Thoracic aorta (tissue), 2 donors: ENCODE measurements around the gene CNOT4. TPM values are rescaled to one million over a fixed set of nuclear protein-coding genes. Genes with fewer than 3 reads are reported as not detected.

Experiments
- ATAC-seq: fragments of 150-250 bp; one replicate; pipeline ENCODE4 v1.8.0; 2017; ENCODE audit warnings: low read depth; ENCODE audit not compliant: insufficient number of reproducible peaks, low FRiP score
- DNase-seq: peaks from one replicate; pipeline ENCODE4 v3.0.0-alpha.2; 2020; ENCODE audit warnings: low spot score
- H3K27ac ChIP-seq, 2 donors: fragments of 200-600 bp; sonication (generic); 1 replicate in 1 of 2; 2 replicates in 1 of 2; pipeline ENCODE4 v1.5.1; 2016; ENCODE audit warnings: mild to moderate bottlenecking in 2 of 2, moderate library complexity in 2 of 2
- H3K27me3 ChIP-seq: fragments of 200-600 bp; sonication (generic); replicated peaks from 2 replicates; pipeline ENCODE4 v1.6.0; 2016; ENCODE audit warnings: mild to moderate bottlenecking; ENCODE audit not compliant: insufficient read depth
- H3K36me3 ChIP-seq: fragments of 200-600 bp; sonication (generic); one replicate; pipeline ENCODE4 v1.5.1; 2016
- H3K4me1 ChIP-seq, 2 donors: fragments of 200-600 bp; sonication (generic); 1 replicate in 1 of 2; 2 replicates in 1 of 2; pipeline versions ENCODE4 v1.5.1 to v1.6.0; 2016; ENCODE audit warnings: low read depth in 2 of 2, mild to moderate bottlenecking in 1 of 2; ENCODE audit not compliant: control insufficient read depth in 1 of 2
- H3K4me3 ChIP-seq: fragments of 200-600 bp; sonication (generic); 2 replicates; pipeline ENCODE4 v1.5.1; 2016; ENCODE audit warnings: mild to moderate bottlenecking
- H3K9me3 ChIP-seq: fragments of 200-600 bp; sonication (generic); 2 replicates; pipeline ENCODE4 v1.5.1; 2016
- CTCF ChIP-seq: fragments of 200-600 bp; sonication (generic); IDR thresholded peaks from one replicate; pipeline ENCODE4 v1.5.1; 2019; ENCODE audit warnings: antibody characterized with exemption
- total RNA-seq, 2 donors: library from RNA; depleted of rRNA; stranded (reverse); fragments of >200 nt; gene quantifications; one replicate each; pipeline versions ENCODE4 v1.1.0 to v1.2.3, GENCODE V29; 2016

Gene CNOT4
- total RNA-seq, 2 donors from 2014 or later: 19.5 to 22.4 TPM

GRCh38 chr7:135518748-135519147, 8.8 kb upstream of the CNOT4 start:
- no peak for TF ChIP-seq CTCF
- no peak for ATAC-seq
- no peak overlapping the region for H3K4me3 ChIP-seq

GRCh38 chr7:135517060-135517459, 7.2 kb upstream of the CNOT4 start:
- Histone ChIP-seq H3K27me3 (no peaks in the 10 kb centered on the region), H3K9me3 (no peaks in the 10 kb centered on the region), H3K4me1 (no peaks in the 10 kb centered on the region), H3K4me3 (no peak overlapping the region), H3K27ac (no peak overlapping the region), H3K36me3 (no peaks in the 10 kb centered on the region)
- no peak for TF ChIP-seq CTCF
- ATAC-seq (no peak), DNase-seq (no peak)

More at GRCh38 chr7:135518748-135519147, 8.8 kb upstream of the CNOT4 start:
- no peaks in the 10 kb centered on the region for H3K4me1 ChIP-seq
- no peaks in the 10 kb centered on the region for H3K27me3 ChIP-seq
- no peaks in the 10 kb centered on the region for H3K9me3 ChIP-seq
- no peak for DNase-seq
- no peaks in the 10 kb centered on the region for H3K36me3 ChIP-seq
- H3K27ac ChIP-seq: no peak overlapping the region

GRCh38 chr7:135514856-135515255, 5.0 kb upstream of the CNOT4 start:
- no peak overlapping the region for H3K4me3 ChIP-seq
- no peaks in the 10 kb centered on the region for H3K36me3 ChIP-seq
- ATAC-seq (no peak), DNase-seq (no peak)
- TF ChIP-seq CTCF: no peak
- H3K27ac ChIP-seq: no peak overlapping the region
- no peaks in the 10 kb centered on the region for H3K9me3 ChIP-seq
- no peaks in the 10 kb centered on the region for H3K4me1 ChIP-seq
- H3K27me3 ChIP-seq: no peaks in the 10 kb centered on the region

- peak; percentile 47 for TF ChIP-seq CTCF
- no peaks in the 10 kb centered on the region for H3K9me3 ChIP-seq
- H3K27ac ChIP-seq: no peak overlapping the region
- no peak for DNase-seq
- H3K4me3 ChIP-seq: no peak overlapping the region
- ATAC-seq: no peak
- no peaks in the 10 kb centered on the region for H3K36me3 ChIP-seq
- no peaks in the 10 kb centered on the region for H3K27me3 ChIP-seq
- H3K4me1 ChIP-seq: peaks cover 14% of the 10 kb centered on the region in 2 donors
Observed at GRCh38 chr7:135512135-135512887, 2.4 kb upstream of the CNOT4 start.

GRCh38 chr7:135510592-135511183, 786 bp upstream of the CNOT4 start:
- Histone ChIP-seq H3K27me3 (no peaks in the 10 kb centered on the region), H3K27ac (peak overlapping the region in 1 of 2 donors; percentile 9), H3K4me1 (peaks cover 20% of the 10 kb centered on the region in 2 donors), H3K9me3 (no peaks in the 10 kb centered on the region), H3K4me3 (peak overlapping the region; percentile 85), H3K36me3 (no peaks in the 10 kb centered on the region)
- ATAC-seq: no peak
- no peak for DNase-seq
- TF ChIP-seq CTCF: no peak
